B cell (primary cell): Measurements from ENCODE around the gene NEGR1. TPM values are rescaled to one million over a fixed set of nuclear protein-coding genes. Genes with fewer than 3 reads are reported as not detected.

Source experiments
- ATAC-seq: fragments of 200-7000 bp; cut with Tn5 transposase; one replicate; pipeline ENCODE4 v1.10.0; 2021; ENCODE audit warnings: low read depth, mild to moderate bottlenecking, moderate number of reproducible peaks, moderate library complexity
- CTCF ChIA-PET: fragments of 350-600 bp; sonication (Branson Sonifier 250); formaldehyde crosslinking; loops from one replicate; lab custom pipeline; 2021; ENCODE audit warnings: antibody characterized with exemption, inconsistent platforms; lab: Charles Lee
- POLR2A ChIA-PET: fragments of 350-600 bp; sonication (Branson Sonifier 250); formaldehyde crosslinking; loops from one replicate; lab custom pipeline; 2021; ENCODE audit warnings: antibody characterized with exemption; lab: Charles Lee
- DNase-seq: peaks from one replicate; pipeline ENCODE4 v3.0.0; 2013
- H2AFZ ChIP-seq: 2 replicates; pipeline ENCODE4 v1.6.1; 2012; ENCODE audit warnings: mild to moderate bottlenecking, low read depth, low read length; ENCODE audit not compliant: insufficient read depth, poor library complexity, severe bottlenecking
- H3K27ac ChIP-seq, 2 donors: 1 replicate in 1 of 2; 2 replicates in 1 of 2; pipeline ENCODE4 v1.5.1; 2012 to 2013; ENCODE audit warnings: low read length in 2 of 2, mild to moderate bottlenecking in 2 of 2, moderate library complexity in 1 of 2
- H3K27me3 ChIP-seq, 4 experiments: fragments of 200-600 bp in 1 of 4; sonication (generic) in 1 of 4; replicated peaks in 1 of 4; 1 replicate in 2 of 4; 2 replicates in 2 of 4; pipeline versions ENCODE4 v1.6.1 to v1.7.0; 2013 to 2016; ENCODE audit warnings: low read length in 3 of 4, mild to moderate bottlenecking in 2 of 4, mixed read lengths in 1 of 4, moderate library complexity in 1 of 4; ENCODE audit not compliant: insufficient read depth in 4 of 4, control insufficient read depth in 3 of 4; ENCODE audit errors: control extremely low read depth in 1 of 4
- H3K36me3 ChIP-seq, 2 experiments: replicated peaks in 1 of 2; 1 replicate in 1 of 2; 2 replicates in 1 of 2; pipeline versions ENCODE4 v1.6.1 to v1.7.1; 2013; ENCODE audit warnings: low read length in 1 of 2; ENCODE audit not compliant: insufficient read depth in 2 of 2, control insufficient read depth in 1 of 2; ENCODE audit errors: control extremely low read depth in 1 of 2, extremely low read depth in 1 of 2
- H3K4me1 ChIP-seq, 2 donors: fragments of 200-600 bp in 1 of 2; sonication (generic) in 1 of 2; 1 replicate in 1 of 2; 2 replicates in 1 of 2; pipeline versions ENCODE4 v1.5.1 to v1.6.1; 2013 to 2017; ENCODE audit warnings: low read length in 2 of 2; ENCODE audit not compliant: control insufficient read depth in 2 of 2, insufficient read depth in 2 of 2
- H3K4me2 ChIP-seq: replicated peaks from 2 replicates; pipeline ENCODE3; 2012; ENCODE audit warnings: mild to moderate bottlenecking, low read depth, low read length; ENCODE audit not compliant: poor library complexity, severe bottlenecking
- H3K4me3 ChIP-seq, 5 experiments: fragments of 200-600 bp in 1 of 5; sonication (generic) in 1 of 5; 1 replicate in 3 of 5; 2 replicates in 2 of 5; pipeline versions ENCODE4 v1.5.1 to v1.7.0; 2011 to 2016; ENCODE audit warnings: low read length in 4 of 5, mild to moderate bottlenecking in 4 of 5, low read depth in 2 of 5, control low read depth in 1 of 5, moderate library complexity in 1 of 5; ENCODE audit not compliant: insufficient read depth in 1 of 5; ENCODE audit errors: control extremely low read depth in 1 of 5, extremely low read depth in 1 of 5
- H3K79me2 ChIP-seq: fragments of 200-600 bp; sonication (generic); one replicate; pipeline ENCODE4 v1.6.0; 2016; ENCODE audit warnings: low read length; ENCODE audit not compliant: control insufficient read depth, insufficient read depth
- H3K9ac ChIP-seq: fragments of 200-600 bp; sonication (generic); 2 replicates; pipeline ENCODE4 v1.6.1; 2017; ENCODE audit warnings: mild to moderate bottlenecking, low read length, moderate library complexity
- H3K9me3 ChIP-seq, 3 donors: one replicate each; pipeline versions ENCODE4 v1.6.1 to v1.7.1; 2013; ENCODE audit warnings: low read length in 2 of 3; ENCODE audit not compliant: control insufficient read depth in 2 of 3, insufficient read depth in 1 of 3; ENCODE audit errors: control extremely low read depth in 1 of 3
- H4K20me1 ChIP-seq: 2 replicates; pipeline ENCODE4 v1.6.0; 2012; ENCODE audit warnings: mild to moderate bottlenecking, low read length; ENCODE audit not compliant: insufficient read depth, control insufficient read depth, poor library complexity, severe bottlenecking
- H3K27ac Mint-ChIP-seq: one replicate; pipeline ENCODE4 v1.8.0; 2021; ENCODE audit warnings: mixed read lengths
- H3K27me3 Mint-ChIP-seq: one replicate; pipeline ENCODE4 v1.8.0; 2021; ENCODE audit warnings: mixed read lengths
- H3K4me1 Mint-ChIP-seq: one replicate; pipeline ENCODE4 v1.8.0; 2021; ENCODE audit warnings: mixed read lengths
- H3K4me3 Mint-ChIP-seq: one replicate; pipeline ENCODE4 v1.8.0; 2021; ENCODE audit warnings: mixed read lengths
- H3K9me3 Mint-ChIP-seq: one replicate; pipeline ENCODE4 v1.8.0; 2022; ENCODE audit warnings: mixed read lengths; ENCODE audit not compliant: insufficient read depth
- EZH2 ChIP-seq: IDR thresholded peaks from 2 replicates; pipeline ENCODE4 v1.6.1; 2012; ENCODE audit warnings: borderline replicate concordance, low read depth, mild to moderate bottlenecking, moderate library complexity, low read length; ENCODE audit not compliant: insufficient read depth, poor library complexity, severe bottlenecking
- whole genome bisulfite sequencing: methylation state at CpG from one replicate; pipeline ENCODE4 v1.1.5; 2013; ENCODE audit warnings: missing lambda C conversion rate; ENCODE audit not compliant: insufficient coverage; 5-methylcytosine and 5-hydroxymethylcytosine counted together
- intact Hi-C: fragments of 100-400 bp; cut with micrococcal nuclease; formaldehyde crosslinking; loops from one replicate; pipeline ENCODE4 v1.10.0; 2022
- polyA plus RNA-seq: library from polyadenylated mRNA; depleted of rRNA; stranded (reverse); fragments of >200 nt; gene quantifications from 2 replicates; pipeline ENCODE4 v1.2.3, GENCODE V29; 2012
- total RNA-seq, 2 donors: library from RNA; stranded (reverse); fragments of 120-200 nt in 1 of 2; gene quantifications; 1 replicate in 1 of 2; 2 replicates in 1 of 2; pipeline versions ENCODE4 v1.2.3 to v1.2.4, GENCODE V29; 2013 to 2022
- TF ChIP-seq, protein P1 (sequence below): fragments of 200-600 bp; IDR thresholded peaks from one replicate; pipeline ENCODE4 v1.8.0; 2022; ENCODE audit warnings: antibody characterized with exemption, mild to moderate bottlenecking

NEGR1 gene
- total and polyA plus RNA-seq, 2 donors (not counting 1 experiment from before 2014, with no cell fraction given): 0.01 TPM; not detected in 1

DNA sequence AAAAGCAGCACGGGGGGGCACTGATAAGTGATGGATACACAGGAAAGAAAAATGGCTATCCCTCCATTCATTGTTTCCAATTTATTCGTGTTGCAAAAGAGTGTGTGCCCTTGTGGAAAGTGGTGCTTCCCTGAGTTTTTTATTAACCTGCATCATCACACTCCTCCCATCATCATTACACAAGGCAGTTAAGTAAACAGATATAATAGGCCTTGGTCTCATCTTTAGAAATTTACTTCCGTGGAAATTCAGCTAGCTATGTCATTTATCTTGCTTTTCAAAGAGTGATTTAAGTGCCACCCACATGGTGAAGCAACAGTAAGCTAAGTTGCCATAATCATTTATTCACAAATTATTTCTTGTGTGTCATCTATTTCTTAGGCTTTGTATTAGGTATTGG, 473.3 kb downstream of the NEGR1 start:
- no peak for DNase-seq
- no peak for TF ChIP-seq EZH2
- TF ChIP-seq, protein P1, sequence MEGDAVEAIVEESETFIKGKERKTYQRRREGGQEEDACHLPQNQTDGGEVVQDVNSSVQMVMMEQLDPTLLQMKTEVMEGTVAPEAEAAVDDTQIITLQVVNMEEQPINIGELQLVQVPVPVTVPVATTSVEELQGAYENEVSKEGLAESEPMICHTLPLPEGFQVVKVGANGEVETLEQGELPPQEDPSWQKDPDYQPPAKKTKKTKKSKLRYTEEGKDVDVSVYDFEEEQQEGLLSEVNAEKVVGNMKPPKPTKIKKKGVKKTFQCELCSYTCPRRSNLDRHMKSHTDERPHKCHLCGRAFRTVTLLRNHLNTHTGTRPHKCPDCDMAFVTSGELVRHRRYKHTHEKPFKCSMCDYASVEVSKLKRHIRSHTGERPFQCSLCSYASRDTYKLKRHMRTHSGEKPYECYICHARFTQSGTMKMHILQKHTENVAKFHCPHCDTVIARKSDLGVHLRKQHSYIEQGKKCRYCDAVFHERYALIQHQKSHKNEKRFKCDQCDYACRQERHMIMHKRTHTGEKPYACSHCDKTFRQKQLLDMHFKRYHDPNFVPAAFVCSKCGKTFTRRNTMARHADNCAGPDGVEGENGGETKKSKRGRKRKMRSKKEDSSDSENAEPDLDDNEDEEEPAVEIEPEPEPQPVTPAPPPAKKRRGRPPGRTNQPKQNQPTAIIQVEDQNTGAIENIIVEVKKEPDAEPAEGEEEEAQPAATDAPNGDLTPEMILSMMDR: no peak
- H3K27ac Mint-ChIP-seq: no peak overlapping the region

DNA sequence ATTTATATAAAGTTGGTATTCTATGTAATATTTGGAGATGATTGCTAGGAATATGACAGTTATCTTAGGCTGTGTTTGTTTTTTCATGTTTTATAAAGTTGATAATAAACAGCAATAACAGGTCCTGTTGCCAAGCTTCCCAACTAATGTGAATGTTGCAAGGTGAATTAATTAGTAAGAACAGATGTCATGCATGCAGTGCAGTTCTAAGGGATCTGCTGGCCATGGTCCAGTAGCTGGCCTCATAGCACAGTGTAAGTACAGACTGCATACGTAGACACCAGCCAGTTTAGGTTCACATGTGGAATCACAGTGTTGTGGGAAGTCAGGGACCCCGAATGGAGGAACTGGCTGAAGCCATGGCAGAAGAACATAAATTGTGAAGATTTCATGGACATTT, 478.2 kb downstream of the NEGR1 start:
- ChIA-PET CTCF (no interaction called here), POLR2A (no interaction called here)
- H3K79me2 ChIP-seq: no peaks in the 10 kb centered on the region
- no peak overlapping the region for H3K4me3 ChIP-seq
- TF ChIP-seq, protein P1: no peak
- no peak for TF ChIP-seq EZH2
- H3K4me3 Mint-ChIP-seq: no peak overlapping the region
- H3K4me1 ChIP-seq: no peaks in the 10 kb centered on the region
- no peak for DNase-seq
- no peaks in the 10 kb centered on the region for H3K9me3 ChIP-seq
- no peaks in the 10 kb centered on the region for H3K9me3 Mint-ChIP-seq
- no peak overlapping the region for H3K4me2 ChIP-seq
- no peaks in the 10 kb centered on the region for H3K36me3 ChIP-seq
- no peaks in the 10 kb centered on the region for H3K4me1 Mint-ChIP-seq
- H3K27ac Mint-ChIP-seq: no peak overlapping the region
- intact Hi-C loops: no loop called here
- H3K9ac ChIP-seq: no peak overlapping the region
- no peak overlapping the region for H3K27ac ChIP-seq
- no peak overlapping the region for H2AFZ ChIP-seq
- ATAC-seq: no peak
- no peaks in the 10 kb centered on the region for H4K20me1 ChIP-seq
- H3K27me3 ChIP-seq: no peaks in the 10 kb centered on the region
- H3K27me3 Mint-ChIP-seq: no peaks in the 10 kb centered on the region
- 50% methylated on average over 1 of the region's 2 CpGs for WGBS

More for the DNA sequence above, 473.3 kb downstream of the NEGR1 start:
- Histone ChIP-seq H3K4me1 (no peaks in the 10 kb centered on the region), H3K27ac (no peak overlapping the region), H3K9me3 (no peaks in the 10 kb centered on the region), H4K20me1 (no peaks in the 10 kb centered on the region), H3K79me2 (no peaks in the 10 kb centered on the region), H3K9ac (no peak overlapping the region), H2AFZ (no peak overlapping the region), H3K27me3 (no peaks in the 10 kb centered on the region), H3K4me3 (no peak overlapping the region), H3K4me2 (no peak overlapping the region), H3K36me3 (no peaks in the 10 kb centered on the region)
- ATAC-seq: no peak
- ChIA-PET POLR2A (no interaction called here), CTCF (no interaction called here)
- no peaks in the 10 kb centered on the region for H3K9me3 Mint-ChIP-seq
- H3K4me1 Mint-ChIP-seq: no peaks in the 10 kb centered on the region
- no peaks in the 10 kb centered on the region for H3K27me3 Mint-ChIP-seq
- no peak overlapping the region for H3K4me3 Mint-ChIP-seq
- intact Hi-C loops: no loop called here
- WGBS: no CpG with 5 or more reads among the region's 3 CpGs
